ENCODE results near the gene CARD9. TPM values are rescaled to one million over a fixed set of nuclear protein-coding genes. Genes with fewer than 3 reads are reported as not detected.

CARD9 gene
- total RNA-seq, 1 experiment from 2014 or later: 2.9 TPM

- H3K9me3 ChIP-seq (ENCODE audit: low read length): no peaks in the 10 kb centered on the region
- no peak overlapping the region for H3K27ac ChIP-seq (ENCODE audit: low read length)
Measured at GRCh38 chr9:136343121-136343883, 30.2 kb downstream of the CARD9 start.

GRCh38 chr9:136342181-136343120 is 31.0 kb downstream of the CARD9 start:
- Histone ChIP-seq H2AFZ (ENCODE audit: low read length) (no peak overlapping the region), H3K9ac (ENCODE audit: low read length) (peak overlapping the region; percentile 60), H3K27ac (ENCODE audit: low read length) (peak overlapping the region; percentile 71), H3K4me3 (ENCODE audit: low read length) (peak overlapping the region; percentile 35; the same call in 1 of the 2 replicates), H3K27me3 (ENCODE audit: low read length) (no peaks in the 10 kb centered on the region), H3K4me1 (ENCODE audit: low read length) (peaks cover 56% of the 10 kb centered on the region), H3K4me2 (ENCODE audit: low read depth, low read length, poor library complexity, severe bottlenecking) (peak overlapping the region; percentile 50), H3K36me3 (ENCODE audit: insufficient read depth, low read length) (no peaks in the 10 kb centered on the region), H3K9me2 (replicated peaks; ENCODE audit: insufficient read depth, low read length) (no peaks in the 10 kb centered on the region), H4K20me1 (ENCODE audit: insufficient read depth, low read depth, low read length) (0 out of 2 replicates have a peak, but pooled peaks cover 10% of the 10 kb centered on the region), H3K79me2 (ENCODE audit: low read length) (no peaks in the 10 kb centered on the region), H3K9me3 (ENCODE audit: low read length) (no peaks in the 10 kb centered on the region)
- DNase-seq: peak; percentile 95

More at GRCh38 chr9:136343121-136343883, 30.2 kb downstream of the CARD9 start:
- H3K9me2 ChIP-seq (replicated peaks; ENCODE audit: insufficient read depth, low read length): no peaks in the 10 kb centered on the region
- peak overlapping the region; percentile 50 for H3K4me2 ChIP-seq (ENCODE audit: low read depth, low read length, poor library complexity, severe bottlenecking)
- no peak overlapping the region for H2AFZ ChIP-seq (ENCODE audit: low read length)
- no peaks in the 10 kb centered on the region for H3K79me2 ChIP-seq (ENCODE audit: low read length)
- no peak overlapping the region for H3K4me3 ChIP-seq (ENCODE audit: low read length)
- no peak overlapping the region for H3K9ac ChIP-seq (ENCODE audit: low read length)
- DNase-seq: no peak
- H3K4me1 ChIP-seq (ENCODE audit: low read length): peaks cover 48% of the 10 kb centered on the region
- H3K36me3 ChIP-seq (ENCODE audit: insufficient read depth, low read length): no peaks in the 10 kb centered on the region
- H3K27me3 ChIP-seq (ENCODE audit: low read length): no peaks in the 10 kb centered on the region
- H4K20me1 ChIP-seq (ENCODE audit: insufficient read depth, low read depth, low read length): 0 out of 2 replicates have a peak, but pooled peaks cover 10% of the 10 kb centered on the region

GRCh38 chr9:136341769-136342168 is 31.7 kb downstream of the CARD9 start:
- H3K4me3 ChIP-seq (ENCODE audit: low read length): peak overlapping the region; percentile 35; the same call in 1 of the 2 replicates
- no peaks in the 10 kb centered on the region for H3K9me2 ChIP-seq (replicated peaks; ENCODE audit: insufficient read depth, low read length)
- peak overlapping the region; percentile 50 for H3K4me2 ChIP-seq (ENCODE audit: low read depth, low read length, poor library complexity, severe bottlenecking)
- peak overlapping the region; percentile 71 for H3K27ac ChIP-seq (ENCODE audit: low read length)
- H3K9me3 ChIP-seq (ENCODE audit: low read length): no peaks in the 10 kb centered on the region
- H4K20me1 ChIP-seq (ENCODE audit: insufficient read depth, low read depth, low read length): 0 out of 2 replicates have a peak, but pooled peaks cover 10% of the 10 kb centered on the region
- H3K79me2 ChIP-seq (ENCODE audit: low read length): no peaks in the 10 kb centered on the region
- DNase-seq: peak; percentile 74
- no peak overlapping the region for H2AFZ ChIP-seq (ENCODE audit: low read length)
- H3K4me1 ChIP-seq (ENCODE audit: low read length): peaks cover 59% of the 10 kb centered on the region
- peak overlapping the region; percentile 60 for H3K9ac ChIP-seq (ENCODE audit: low read length)
- H3K36me3 ChIP-seq (ENCODE audit: insufficient read depth, low read length): no peaks in the 10 kb centered on the region
- no peaks in the 10 kb centered on the region for H3K27me3 ChIP-seq (ENCODE audit: low read length)

- Histone ChIP-seq H3K4me1 (ENCODE audit: low read length) (peaks cover 59% of the 10 kb centered on the region), H3K9me3 (ENCODE audit: low read length) (no peaks in the 10 kb centered on the region), H3K36me3 (ENCODE audit: insufficient read depth, low read length) (no peaks in the 10 kb centered on the region), H3K9me2 (replicated peaks; ENCODE audit: insufficient read depth, low read length) (no peaks in the 10 kb centered on the region), H3K9ac (ENCODE audit: low read length) (peak overlapping the region; percentile 60), H3K27ac (ENCODE audit: low read length) (peak overlapping the region; percentile 71), H2AFZ (ENCODE audit: low read length) (no peak overlapping the region), H3K4me2 (ENCODE audit: low read depth, low read length, poor library complexity, severe bottlenecking) (peak overlapping the region; percentile 50), H3K79me2 (ENCODE audit: low read length) (no peaks in the 10 kb centered on the region), H3K27me3 (ENCODE audit: low read length) (no peaks in the 10 kb centered on the region), H4K20me1 (ENCODE audit: insufficient read depth, low read depth, low read length) (0 out of 2 replicates have a peak, but pooled peaks cover 10% of the 10 kb centered on the region), H3K4me3 (ENCODE audit: low read length) (no peak overlapping the region)
- DNase-seq: no peak
Measured at GRCh38 chr9:136341042-136341655, 32.3 kb downstream of the CARD9 start.

GRCh38 chr9:136340356-136341041 is 33.0 kb downstream of the CARD9 start:
- Histone ChIP-seq H3K9me2 (replicated peaks; ENCODE audit: insufficient read depth, low read length) (no peaks in the 10 kb centered on the region), H4K20me1 (ENCODE audit: insufficient read depth, low read depth, low read length) (0 out of 2 replicates have a peak, but pooled peaks cover 10% of the 10 kb centered on the region), H3K9ac (ENCODE audit: low read length) (no peak overlapping the region), H3K4me1 (ENCODE audit: low read length) (peaks cover 62% of the 10 kb centered on the region), H3K4me3 (ENCODE audit: low read length) (no peak overlapping the region), H3K4me2 (ENCODE audit: low read depth, low read length, poor library complexity, severe bottlenecking) (no peak overlapping the region), H3K36me3 (ENCODE audit: insufficient read depth, low read length) (no peaks in the 10 kb centered on the region), H3K27me3 (ENCODE audit: low read length) (no peaks in the 10 kb centered on the region), H3K9me3 (ENCODE audit: low read length) (no peaks in the 10 kb centered on the region), H3K27ac (ENCODE audit: low read length) (no peak overlapping the region), H2AFZ (ENCODE audit: low read length) (no peak overlapping the region), H3K79me2 (ENCODE audit: low read length) (no peaks in the 10 kb centered on the region)
- DNase-seq: no peak

GRCh38 chr9:136339958-136340310 is 33.5 kb downstream of the CARD9 start:
- no peaks in the 10 kb centered on the region for H3K27me3 ChIP-seq (ENCODE audit: low read length)
- H3K36me3 ChIP-seq (ENCODE audit: insufficient read depth, low read length): no peaks in the 10 kb centered on the region
- no peaks in the 10 kb centered on the region for H3K9me2 ChIP-seq (replicated peaks; ENCODE audit: insufficient read depth, low read length)
- H3K4me3 ChIP-seq (ENCODE audit: low read length): no peak overlapping the region
- no peaks in the 10 kb centered on the region for H3K79me2 ChIP-seq (ENCODE audit: low read length)
- H3K4me2 ChIP-seq (ENCODE audit: low read depth, low read length, poor library complexity, severe bottlenecking): no peak overlapping the region
- no peak for DNase-seq
- H3K9ac ChIP-seq (ENCODE audit: low read length): no peak overlapping the region
- H3K4me1 ChIP-seq (ENCODE audit: low read length): peaks cover 67% of the 10 kb centered on the region
- no peak overlapping the region for H3K27ac ChIP-seq (ENCODE audit: low read length)
- no peaks in the 10 kb centered on the region for H3K9me3 ChIP-seq (ENCODE audit: low read length)
- H2AFZ ChIP-seq (ENCODE audit: low read length): no peak overlapping the region
- H4K20me1 ChIP-seq (ENCODE audit: insufficient read depth, low read depth, low read length): 0 out of 2 replicates have a peak, but pooled peaks cover 8% of the 10 kb centered on the region

GRCh38 chr9:136339173-136339957 is 34.1 kb downstream of the CARD9 start:
- peak; percentile 91 for DNase-seq
- H2AFZ ChIP-seq (ENCODE audit: low read length): no peak overlapping the region
- no peaks in the 10 kb centered on the region for H3K9me2 ChIP-seq (replicated peaks; ENCODE audit: insufficient read depth, low read length)
- H3K79me2 ChIP-seq (ENCODE audit: low read length): no peaks in the 10 kb centered on the region
- peaks cover 67% of the 10 kb centered on the region for H3K4me1 ChIP-seq (ENCODE audit: low read length)
- peak overlapping the region; percentile 61 for H3K9ac ChIP-seq (ENCODE audit: low read length)
- H4K20me1 ChIP-seq (ENCODE audit: insufficient read depth, low read depth, low read length): 0 out of 2 replicates have a peak, but pooled peaks cover 7% of the 10 kb centered on the region
- H3K27me3 ChIP-seq (ENCODE audit: low read length): no peaks in the 10 kb centered on the region
- peak overlapping the region; percentile 49 for H3K4me2 ChIP-seq (ENCODE audit: low read depth, low read length, poor library complexity, severe bottlenecking)
- H3K27ac ChIP-seq (ENCODE audit: low read length): peak overlapping the region; percentile 73
- peak overlapping the region; percentile 24; the same call in 1 of the 2 replicates for H3K4me3 ChIP-seq (ENCODE audit: low read length)
- no peaks in the 10 kb centered on the region for H3K9me3 ChIP-seq (ENCODE audit: low read length)
- no peaks in the 10 kb centered on the region for H3K36me3 ChIP-seq (ENCODE audit: insufficient read depth, low read length)
